GM12892 (cell line): ENCODE measurements around the gene KRTAP19-8.

ENCODE experiments used
- DNase-seq: peaks from one replicate; pipeline ENCODE4 v3.0.0; 2011; ENCODE audit not compliant: insufficient read length
- FAIRE-seq: peaks from 2 replicates; lab custom pipeline; 2011; peaks lifted over from hg19 to GRCh38; lab: Jason Lieb, UNC
- POLR2A ChIP-seq: IDR thresholded peaks from 2 replicates; pipeline ENCODE4 v1.6.1; 2011; ENCODE audit warnings: low read depth, low read length, control low read depth
- POLR2AphosphoS5 ChIP-seq: IDR thresholded peaks from 2 replicates; pipeline ENCODE4 v1.6.1; 2011; ENCODE audit warnings: low read depth, low read length, control low read depth
- TAF1 ChIP-seq: IDR thresholded peaks from 2 replicates; pipeline ENCODE4 v1.6.1; 2011; ENCODE audit warnings: low read depth, mild to moderate bottlenecking, control low read depth, low read length, borderline replicate concordance

The KRTAP19-8 gene

DNA sequence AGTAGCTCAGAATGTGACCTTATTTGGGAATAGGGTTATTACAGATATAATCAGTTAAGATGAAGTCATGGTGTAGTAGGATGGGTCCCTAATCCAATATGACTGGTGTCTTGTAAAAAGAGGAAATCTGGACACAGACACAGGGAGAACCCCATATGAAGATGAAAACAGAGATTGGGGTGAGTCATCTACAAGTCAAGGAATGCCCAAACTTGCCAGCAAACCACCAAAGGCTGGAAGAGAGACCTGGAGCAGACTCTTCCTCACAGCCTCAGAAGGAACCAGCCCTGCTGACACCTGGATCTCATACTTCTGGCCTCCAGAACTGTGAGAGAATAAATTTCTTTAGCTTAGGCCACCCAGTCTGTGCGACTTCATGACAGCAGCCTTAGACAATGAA, 29.9 kb downstream of the KRTAP19-8 start:
- TF ChIP-seq POLR2AphosphoS5 (no peak), TAF1 (no peak), POLR2A (no peak)
- DNase-seq, result no peak
- FAIRE-seq, result no peak

DNA sequence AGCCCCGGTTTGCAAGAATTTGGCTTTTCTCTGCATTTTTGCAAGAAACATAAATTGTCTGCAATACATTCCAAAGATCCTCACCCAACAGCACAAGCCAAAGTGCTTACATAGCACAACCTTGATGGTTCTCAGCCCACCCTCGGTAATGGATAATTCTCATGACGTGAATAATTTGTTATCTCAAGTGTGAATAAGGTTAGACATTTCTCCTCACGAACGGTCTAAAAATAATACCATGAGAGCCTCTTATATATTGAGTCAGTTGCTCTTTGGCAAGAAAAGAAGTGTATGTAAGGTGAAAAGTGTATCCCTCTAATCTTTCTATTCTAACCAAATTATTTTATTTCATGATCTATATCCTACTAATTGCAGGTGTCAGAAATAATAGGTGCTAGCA, 33.3 kb downstream of the KRTAP19-8 start:
- DNase-seq (no peak), FAIRE-seq (no peak)
- no peak for TF ChIP-seq POLR2A
- no peak for TF ChIP-seq TAF1
- no peak for TF ChIP-seq POLR2AphosphoS5

DNA sequence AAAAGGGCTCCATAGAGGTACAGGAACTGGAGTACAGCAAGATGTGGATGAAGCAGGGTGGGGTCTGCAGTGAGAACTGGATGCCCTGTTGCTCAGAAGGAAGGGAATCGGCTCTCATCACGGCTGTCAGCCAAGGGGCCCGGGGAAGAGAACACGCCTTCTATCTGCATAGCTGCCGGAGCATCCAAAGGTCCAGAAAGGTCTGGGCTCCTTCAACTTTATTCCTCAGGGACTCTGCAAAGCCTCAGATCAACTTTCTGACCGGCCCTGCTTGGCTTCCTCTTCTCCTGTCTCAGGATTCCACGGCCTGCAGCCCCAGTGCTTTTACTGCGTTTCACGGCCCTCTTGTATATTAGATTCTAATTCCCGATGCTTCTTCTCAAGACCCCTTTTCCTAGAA, 34.8 kb downstream of the KRTAP19-8 start:
- no peak for TF ChIP-seq TAF1
- no peak for DNase-seq
- no peak for FAIRE-seq

DNA sequence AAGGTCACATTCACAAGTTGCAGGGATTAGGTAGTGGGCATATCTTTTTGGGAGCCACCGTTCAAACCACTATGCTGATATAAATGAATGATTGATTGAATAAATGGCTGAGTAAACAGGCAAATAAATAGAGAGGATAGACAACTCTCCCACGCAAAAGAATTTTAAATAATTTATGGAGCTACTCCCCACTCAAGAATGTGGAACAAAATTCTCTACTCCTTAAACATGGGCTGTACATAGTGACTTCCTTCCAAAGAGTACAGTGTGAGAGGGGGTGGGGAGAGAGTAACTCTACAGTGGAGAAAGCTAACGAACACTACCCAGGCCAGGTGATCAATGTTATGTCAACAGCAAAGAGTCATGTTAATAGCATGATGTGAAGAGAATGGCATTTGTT, 40.7 kb downstream of the KRTAP19-8 start:
- TF ChIP-seq TAF1, result no peak
- TF ChIP-seq POLR2A, result no peak
- no peak for TF ChIP-seq POLR2AphosphoS5
- DNase-seq, result no peak
- no peak for FAIRE-seq

DNA sequence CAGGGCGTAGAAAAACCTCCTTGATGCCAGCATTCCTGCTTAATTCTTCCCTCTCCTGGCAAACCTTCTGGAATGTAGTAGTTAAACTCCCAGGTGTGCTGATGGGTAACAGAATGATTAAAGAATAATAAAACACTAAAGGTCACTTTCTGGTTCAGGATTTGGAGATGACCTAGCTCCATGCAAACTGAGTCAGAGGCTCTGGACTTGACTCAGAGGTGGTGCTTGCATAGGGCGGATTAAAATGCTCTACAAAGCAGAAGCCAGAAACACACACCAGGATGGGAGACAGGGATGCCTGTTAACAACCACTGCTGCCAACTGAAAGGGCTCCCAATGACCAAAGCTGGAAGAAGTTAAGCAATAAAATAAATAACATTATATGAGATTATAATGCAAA, 41.5 kb downstream of the KRTAP19-8 start:
- DNase-seq (no peak), FAIRE-seq (no peak)
- TF ChIP-seq POLR2A (no peak), POLR2AphosphoS5 (no peak)

DNA sequence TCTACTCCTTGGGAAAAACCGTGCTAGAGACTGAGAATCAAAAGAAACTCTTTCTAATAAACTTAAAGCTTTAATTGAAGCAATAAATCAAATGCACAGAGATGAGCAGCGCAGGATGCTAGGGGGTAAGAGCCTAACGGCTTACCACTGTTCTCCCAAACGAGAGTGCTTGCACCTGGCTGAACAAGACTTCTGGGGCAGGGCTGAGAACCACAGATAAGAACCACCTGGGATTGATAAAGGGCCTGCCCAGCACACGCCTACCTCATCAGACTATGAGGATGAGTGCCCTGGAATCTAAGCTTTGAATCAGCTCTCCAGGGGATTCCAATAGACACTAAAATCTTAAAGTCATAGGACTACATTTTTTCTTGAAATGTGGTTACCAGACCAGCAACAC, 43.3 kb downstream of the KRTAP19-8 start:
- no peak for DNase-seq
- FAIRE-seq, result no peak
- TF ChIP-seq POLR2A, result no peak
- TF ChIP-seq POLR2AphosphoS5, result no peak
- TF ChIP-seq TAF1, result no peak

DNA sequence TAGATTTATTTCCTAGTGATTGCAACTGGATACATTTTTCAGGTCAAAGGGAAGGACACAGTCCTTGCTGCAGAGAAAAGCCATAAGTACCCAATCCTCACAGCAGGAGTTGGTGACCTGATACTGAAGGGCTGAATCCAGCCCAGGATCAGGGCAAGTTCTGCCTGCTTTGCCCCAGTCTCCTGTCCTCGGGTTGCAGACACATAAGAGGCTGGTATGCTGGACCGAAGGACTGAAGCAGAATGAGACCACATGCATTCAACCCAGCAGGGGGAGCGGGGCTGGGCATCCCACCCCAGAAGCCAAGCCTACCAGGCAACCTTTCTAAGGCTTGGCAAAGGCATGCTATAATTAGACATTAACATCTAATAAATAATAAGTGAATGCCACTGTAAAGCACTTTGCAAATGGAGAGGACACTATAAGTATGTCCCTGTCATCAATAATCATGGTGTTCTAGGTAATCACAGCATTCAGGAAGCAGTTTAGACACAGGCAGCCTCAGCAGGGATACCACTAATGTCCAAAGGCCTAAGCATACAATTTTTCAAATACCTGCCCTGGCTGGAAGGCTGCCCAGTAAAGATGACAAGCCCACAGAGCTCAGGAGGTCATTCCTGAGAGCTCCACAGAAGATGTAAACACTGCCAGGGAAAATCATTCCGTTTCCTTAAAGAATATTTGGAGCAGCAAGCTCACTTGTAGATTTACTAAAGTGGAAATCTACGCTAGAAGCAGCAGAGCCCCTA, 47.6 kb downstream of the KRTAP19-8 start:
- FAIRE-seq, result no peak
- no peak for DNase-seq
- TF ChIP-seq TAF1 (no peak), POLR2A (no peak), POLR2AphosphoS5 (no peak)

DNA sequence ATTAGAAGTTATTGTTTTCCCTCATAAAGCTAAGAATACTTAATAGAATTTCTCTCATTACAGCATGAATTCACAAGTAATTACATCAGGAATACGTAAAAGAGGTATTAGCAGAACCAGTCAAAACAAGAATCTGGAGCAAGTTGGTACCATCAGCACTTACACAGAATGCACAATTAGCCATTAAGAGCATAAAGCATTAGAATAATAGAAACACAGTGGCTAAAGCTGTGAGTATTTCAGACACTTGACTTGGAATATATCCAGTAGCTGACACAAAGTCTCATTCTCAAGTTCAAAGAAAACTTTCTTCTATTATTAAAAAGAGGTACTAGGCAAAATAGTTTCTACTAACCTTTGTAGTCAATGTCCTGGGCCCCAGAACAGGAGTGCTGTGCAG, 49.6 kb downstream of the KRTAP19-8 start:
- FAIRE-seq (no peak), DNase-seq (no peak)
- TF ChIP-seq TAF1 (no peak), POLR2AphosphoS5 (no peak), POLR2A (no peak)
